Fibroblast of the aortic adventitia (primary cell): ENCODE results near the gene HBA2. TPM values are rescaled to one million over a fixed set of nuclear protein-coding genes. Genes with fewer than 3 reads are reported as not detected.
"Not testable (repeated sequence)": the region's sequence is repeated elsewhere in the genome, so short reads cannot be mapped to it uniquely, and the experiment has no call there.

ENCODE experiments used
- DNase-seq: peaks from one replicate; pipeline ENCODE4 v3.0.0-alpha.2; 2010; ENCODE audit warnings: low read depth
- H3K4me3 ChIP-seq: 2 replicates; pipeline ENCODE4 v1.5.1; 2011; ENCODE audit warnings: low read depth, mild to moderate bottlenecking, control low read depth, low read length, moderate library complexity
- total RNA-seq: library from RNA; depleted of rRNA; stranded (reverse); fragments of >200 nt; gene quantifications from 2 replicates; pipeline ENCODE4 v1.2.3, GENCODE V29; 2012; ENCODE audit warnings: low replicate concordance
- TF ChIP-seq, protein P1 (sequence below): IDR thresholded peaks from 2 replicates; pipeline ENCODE4 v1.5.1; 2011; ENCODE audit warnings: mild to moderate bottlenecking, low read length, control low read depth, inconsistent platforms; ENCODE audit not compliant: insufficient read depth

Gene HBA2
- total RNA-seq, 1 donor = not detected

DNA sequence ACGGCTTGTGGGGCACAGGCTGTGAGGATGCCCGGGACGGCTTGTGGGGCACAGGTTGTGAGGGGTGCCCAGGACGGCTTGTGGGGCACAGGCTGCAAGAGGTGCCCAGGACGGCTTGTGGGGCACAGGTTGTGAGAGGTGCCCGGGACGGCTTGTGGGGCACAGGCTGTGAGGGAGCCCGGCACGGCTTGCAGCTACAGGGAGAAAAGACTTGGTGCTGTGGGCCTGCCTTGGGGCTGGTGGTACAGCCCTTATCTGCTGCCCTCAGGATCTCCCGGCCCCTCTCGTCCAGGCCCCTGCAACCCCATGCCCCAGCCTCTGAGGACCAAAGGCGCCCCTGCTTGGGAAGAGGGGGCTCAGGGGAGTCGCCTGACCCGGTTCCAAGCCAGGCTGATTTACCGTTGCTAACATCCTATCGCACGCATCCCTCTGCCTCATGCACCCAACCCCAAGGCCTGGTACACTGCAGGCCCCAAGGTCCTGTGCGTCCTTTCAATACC is 11.9 kb upstream of the HBA2 start:
- TF ChIP-seq, protein P1, sequence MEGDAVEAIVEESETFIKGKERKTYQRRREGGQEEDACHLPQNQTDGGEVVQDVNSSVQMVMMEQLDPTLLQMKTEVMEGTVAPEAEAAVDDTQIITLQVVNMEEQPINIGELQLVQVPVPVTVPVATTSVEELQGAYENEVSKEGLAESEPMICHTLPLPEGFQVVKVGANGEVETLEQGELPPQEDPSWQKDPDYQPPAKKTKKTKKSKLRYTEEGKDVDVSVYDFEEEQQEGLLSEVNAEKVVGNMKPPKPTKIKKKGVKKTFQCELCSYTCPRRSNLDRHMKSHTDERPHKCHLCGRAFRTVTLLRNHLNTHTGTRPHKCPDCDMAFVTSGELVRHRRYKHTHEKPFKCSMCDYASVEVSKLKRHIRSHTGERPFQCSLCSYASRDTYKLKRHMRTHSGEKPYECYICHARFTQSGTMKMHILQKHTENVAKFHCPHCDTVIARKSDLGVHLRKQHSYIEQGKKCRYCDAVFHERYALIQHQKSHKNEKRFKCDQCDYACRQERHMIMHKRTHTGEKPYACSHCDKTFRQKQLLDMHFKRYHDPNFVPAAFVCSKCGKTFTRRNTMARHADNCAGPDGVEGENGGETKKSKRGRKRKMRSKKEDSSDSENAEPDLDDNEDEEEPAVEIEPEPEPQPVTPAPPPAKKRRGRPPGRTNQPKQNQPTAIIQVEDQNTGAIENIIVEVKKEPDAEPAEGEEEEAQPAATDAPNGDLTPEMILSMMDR = no peak
- no peak for DNase-seq
- no peak overlapping the region for H3K4me3 ChIP-seq

DNA sequence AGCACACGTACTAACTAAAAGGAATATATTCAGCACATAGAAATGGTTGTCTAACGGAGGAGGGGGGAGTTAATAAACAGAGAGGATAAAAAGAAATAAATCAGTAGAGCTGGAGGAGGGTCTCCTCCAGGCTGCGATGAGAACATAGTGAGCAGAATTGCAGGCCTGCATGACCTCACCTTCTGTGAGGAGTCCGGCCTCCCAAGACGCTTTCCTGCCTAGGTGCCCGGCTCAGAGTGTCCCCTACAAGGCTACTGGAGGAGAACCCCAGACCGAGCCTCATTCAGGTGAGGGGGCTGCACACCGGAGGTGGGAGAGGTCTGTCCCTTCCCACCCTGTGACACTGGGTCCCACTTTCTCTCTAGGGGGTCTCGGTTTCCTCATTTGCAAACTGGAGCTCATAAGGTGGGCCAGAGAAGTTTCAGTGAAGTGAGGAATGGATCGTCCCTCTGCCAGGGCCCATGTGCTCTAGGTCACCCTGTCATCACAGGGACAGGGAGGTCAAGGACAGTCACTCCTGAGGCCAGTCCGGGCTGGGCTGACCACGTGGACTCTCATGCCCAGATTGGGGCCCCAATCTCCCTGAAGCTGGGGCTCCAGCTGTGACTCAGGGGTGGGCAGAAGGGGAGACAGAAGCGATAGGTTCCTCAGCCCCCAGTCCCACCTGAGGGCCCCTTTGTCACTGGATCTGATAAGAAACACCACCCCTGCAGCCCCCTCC is 10.2 kb upstream of the HBA2 start:
- no peak overlapping the region for H3K4me3 ChIP-seq
- TF ChIP-seq, protein P1 = no peak
- no peak for DNase-seq

DNA sequence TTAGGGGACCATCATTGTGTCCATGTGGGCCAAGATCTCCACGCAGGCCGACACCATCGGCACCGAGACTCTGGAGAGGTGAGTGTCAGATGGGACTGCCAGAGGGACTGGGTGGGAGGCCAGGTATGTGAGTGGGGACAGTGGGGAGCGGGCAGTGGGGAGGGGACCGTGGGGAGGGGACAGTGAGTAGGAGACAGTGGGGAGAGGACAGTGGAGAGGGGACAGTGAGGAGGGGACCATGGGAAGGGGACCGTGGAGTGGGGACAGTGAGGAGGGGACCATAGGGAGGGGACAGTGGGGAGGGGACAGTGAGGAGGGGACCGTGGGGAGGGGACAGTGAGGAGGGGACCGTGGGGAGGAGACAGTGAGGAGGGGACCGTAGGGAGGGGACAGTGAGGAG is 9.5 kb upstream of the HBA2 start:
- not testable (repeated sequence) for DNase-seq, H3K4me3 ChIP-seq

DNA sequence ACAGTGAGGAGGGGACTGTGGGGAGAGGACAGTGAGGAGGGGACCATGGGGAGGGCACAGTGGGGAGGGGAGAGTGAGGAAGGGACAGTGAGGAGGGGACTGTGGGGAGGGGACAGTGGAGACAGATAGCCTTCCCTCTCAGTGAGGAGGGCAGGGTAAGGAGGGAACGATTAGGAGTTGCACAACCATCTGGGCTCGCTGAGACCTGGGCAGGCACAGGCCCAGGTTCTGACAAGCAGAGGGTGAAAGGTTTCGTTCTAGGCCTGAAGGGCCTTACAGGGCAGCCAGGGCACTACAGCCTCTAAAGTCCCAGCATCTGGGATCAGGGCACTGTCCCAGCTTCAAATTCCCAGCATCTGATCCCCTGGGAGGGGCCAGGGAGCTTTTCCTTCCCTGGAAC is 9.0 kb upstream of the HBA2 start:
- DNase-seq, H3K4me3 ChIP-seq: not testable (repeated sequence)

DNA sequence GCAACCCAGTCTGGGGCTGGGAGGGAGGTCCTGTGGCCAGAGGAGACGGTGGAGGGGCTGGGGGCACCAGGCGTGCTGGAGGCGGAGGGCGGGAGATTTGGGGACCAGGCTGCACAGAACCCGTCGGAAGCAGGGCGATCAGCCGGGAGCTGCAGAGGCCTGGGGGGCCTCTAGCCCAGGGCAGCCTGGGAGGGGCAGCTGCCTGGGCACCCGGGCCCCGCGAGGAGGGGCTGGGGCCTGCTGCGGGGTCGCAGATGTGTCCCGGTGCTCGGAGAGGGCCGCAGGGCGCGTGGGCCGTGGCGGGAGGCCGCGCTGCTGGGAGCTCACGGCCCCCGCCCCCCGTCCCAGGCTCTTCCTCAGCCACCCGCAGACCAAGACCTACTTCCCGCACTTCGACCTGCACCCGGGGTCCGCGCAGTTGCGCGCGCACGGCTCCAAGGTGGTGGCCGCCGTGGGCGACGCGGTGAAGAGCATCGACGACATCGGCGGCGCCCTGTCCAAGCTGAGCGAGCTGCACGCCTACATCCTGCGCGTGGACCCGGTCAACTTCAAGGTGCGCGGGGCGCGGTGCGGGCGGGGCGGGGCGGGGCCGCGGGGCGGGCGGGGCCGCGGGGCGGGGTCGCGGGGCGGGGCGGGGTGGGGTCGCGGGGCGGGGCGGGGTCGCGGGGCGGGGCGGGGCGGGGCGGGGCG is 8.4 kb upstream of the HBA2 start:
- H3K4me3 ChIP-seq, DNase-seq: not testable (repeated sequence)

DNA sequence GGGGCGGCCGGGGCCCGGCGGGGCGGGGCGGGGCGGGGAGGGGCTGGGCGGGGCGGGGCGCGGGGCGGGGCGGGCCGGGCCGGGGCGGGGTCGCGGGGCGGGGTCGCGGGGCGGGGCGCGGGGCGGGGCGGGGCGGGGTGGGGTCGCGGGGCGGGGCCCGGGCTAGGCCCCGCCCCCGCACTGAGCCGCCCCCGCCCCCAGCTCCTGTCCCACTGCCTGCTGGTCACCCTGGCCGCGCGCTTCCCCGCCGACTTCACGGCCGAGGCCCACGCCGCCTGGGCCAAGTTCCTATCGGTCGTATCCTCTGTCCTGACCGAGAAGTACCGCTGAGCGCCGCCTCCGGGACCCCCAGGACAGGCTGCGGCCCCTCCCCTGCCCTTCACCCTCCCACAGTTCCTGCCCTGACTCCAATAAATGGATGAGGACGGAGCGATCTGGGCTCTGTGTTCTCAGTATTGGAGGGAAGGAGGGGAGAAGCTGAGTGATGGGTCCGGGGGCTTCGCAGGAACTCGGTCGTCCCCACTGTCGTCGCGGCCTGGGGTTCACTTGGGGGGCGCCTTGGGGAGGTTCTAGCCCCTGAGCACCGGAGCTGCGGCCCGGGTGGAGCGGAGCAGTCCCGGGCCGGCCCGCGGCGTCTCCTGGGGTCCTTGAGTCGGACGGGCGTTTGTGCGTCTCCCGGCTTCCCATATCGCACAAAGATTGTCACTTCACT is 7.7 kb upstream of the HBA2 start:
- no peak for DNase-seq
- no peak overlapping the region for H3K4me3 ChIP-seq
- TF ChIP-seq, protein P1 = no peak

DNA sequence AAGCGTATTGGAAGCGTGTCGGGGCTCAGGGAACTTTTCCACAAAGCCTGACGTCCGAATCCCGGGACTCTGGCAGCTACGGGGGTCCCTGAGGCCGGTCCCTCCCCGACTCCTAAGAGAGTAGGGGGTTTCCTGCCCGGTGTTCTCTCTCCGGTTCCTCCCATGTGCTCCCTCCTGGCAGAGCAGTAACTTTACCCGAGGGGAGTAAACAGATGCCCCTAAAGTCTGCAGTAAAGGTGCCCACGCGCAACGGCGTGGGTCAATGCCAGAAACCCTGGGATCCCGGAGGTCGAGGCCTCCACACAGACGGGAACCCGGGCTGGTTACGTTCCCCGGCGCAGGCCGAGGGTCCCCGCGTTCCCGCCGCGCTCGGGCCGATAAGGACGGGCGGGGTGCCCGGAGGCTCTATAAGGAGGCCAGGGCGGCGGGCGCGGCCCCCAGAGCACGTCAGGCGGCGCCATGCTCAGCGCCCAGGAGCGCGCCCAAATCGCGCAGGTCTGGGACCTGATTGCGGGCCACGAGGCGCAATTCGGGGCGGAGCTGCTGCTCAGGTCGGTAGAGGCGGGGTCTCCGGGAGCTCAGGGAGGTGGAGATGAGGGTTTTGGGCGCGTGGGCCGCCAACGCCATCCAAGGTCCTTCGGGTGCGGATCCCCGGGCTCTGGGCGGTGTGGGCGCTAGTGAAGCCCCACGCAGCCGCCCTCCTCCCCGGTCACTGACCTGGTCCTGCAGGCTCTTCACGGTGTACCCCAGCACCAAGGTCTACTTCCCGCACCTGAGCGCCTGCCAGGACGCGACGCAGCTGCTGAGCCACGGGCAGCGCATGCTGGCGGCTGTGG is 6.9 kb upstream of the HBA2 start, which contains the start of gene HBM:
Gene HBM, plus strand, starts transcription at position 440 of the 836 bp plus-strand sequence. Its CDS starts 20 bp downstream, at position 460.
- TF ChIP-seq, protein P1 = no peak
- DNase-seq = no peak
- H3K4me3 ChIP-seq = no peak within 1 kb of the TSS
